DND-41 (cell line): ENCODE results near the gene TEKT2.

Experiments used
- ATAC-seq: fragments of 200-7000 bp; cut with Tn5 transposase; 3 replicates; pipeline ENCODE4 v1.9.1; 2021; ENCODE audit warnings: low read depth; ENCODE audit not compliant: insufficient read depth
- DNase-seq: peaks from one replicate; pipeline ENCODE4 v3.0.0-alpha.2; 2020
- H2AFZ ChIP-seq: 2 replicates; pipeline ENCODE4 v1.6.0; 2012; ENCODE audit warnings: low read depth, low read length
- H3K27ac ChIP-seq: 2 replicates; pipeline ENCODE4 v1.5.1; 2012; ENCODE audit warnings: low read length, inconsistent platforms
- H3K27me3 ChIP-seq: fragments of 200-600 bp; sonication (generic); 2 replicates; pipeline ENCODE4 v1.6.0; 2012; ENCODE audit warnings: low read length, mild to moderate bottlenecking, inconsistent platforms; ENCODE audit not compliant: insufficient read depth, poor library complexity
- H3K36me3 ChIP-seq: 2 replicates; pipeline ENCODE4 v1.5.1; 2012; ENCODE audit warnings: low read length, inconsistent platforms; ENCODE audit not compliant: insufficient read depth
- H3K4me1 ChIP-seq: 2 replicates; pipeline ENCODE4 v1.5.1; 2012; ENCODE audit warnings: mild to moderate bottlenecking, low read length; ENCODE audit not compliant: insufficient read depth
- H3K4me2 ChIP-seq: 2 replicates; pipeline ENCODE4 v1.6.0; 2012; ENCODE audit warnings: mild to moderate bottlenecking, moderate library complexity, low read length, inconsistent platforms; ENCODE audit not compliant: insufficient read depth
- H3K4me3 ChIP-seq, 2 experiments: fragments of 200-600 bp in 1 of 2; shearing (Covaris generic) in 1 of 2; 2 replicates each; pipeline ENCODE4 v1.5.1; 2012 to 2016; ENCODE audit warnings: inconsistent platforms in 2 of 2, low read length in 2 of 2, mild to moderate bottlenecking in 2 of 2, low read depth in 1 of 2, moderate library complexity in 1 of 2
- H3K79me2 ChIP-seq: 2 replicates; pipeline ENCODE4 v1.6.0; 2012; ENCODE audit warnings: low read length, inconsistent platforms; ENCODE audit not compliant: insufficient read depth
- H3K9ac ChIP-seq: 2 replicates; pipeline ENCODE4 v1.6.0; 2012; ENCODE audit warnings: low read depth, mild to moderate bottlenecking, inconsistent platforms, low read length, moderate library complexity
- H3K9me3 ChIP-seq: 2 replicates; pipeline ENCODE4 v1.5.1; 2012; ENCODE audit warnings: low read length, moderate library complexity, mild to moderate bottlenecking, inconsistent platforms; ENCODE audit not compliant: insufficient read depth, severe bottlenecking
- H4K20me1 ChIP-seq: 2 replicates; pipeline ENCODE4 v1.6.0; 2012; ENCODE audit warnings: low read length; ENCODE audit not compliant: insufficient read depth
- CTCF ChIP-seq: IDR thresholded peaks from 2 replicates; pipeline ENCODE4 v1.5.1; 2012; ENCODE audit warnings: borderline replicate concordance, low read length, moderate library complexity, mild to moderate bottlenecking; ENCODE audit not compliant: poor library complexity, severe bottlenecking; ENCODE audit errors: extremely low read depth
- EZH2 ChIP-seq: IDR thresholded peaks from 3 replicates; pipeline ENCODE4 v1.6.1; 2012; ENCODE audit warnings: borderline replicate concordance, low read depth, mild to moderate bottlenecking, moderate library complexity, low read length, inconsistent platforms; ENCODE audit not compliant: severe bottlenecking

TEKT2 gene

DNA sequence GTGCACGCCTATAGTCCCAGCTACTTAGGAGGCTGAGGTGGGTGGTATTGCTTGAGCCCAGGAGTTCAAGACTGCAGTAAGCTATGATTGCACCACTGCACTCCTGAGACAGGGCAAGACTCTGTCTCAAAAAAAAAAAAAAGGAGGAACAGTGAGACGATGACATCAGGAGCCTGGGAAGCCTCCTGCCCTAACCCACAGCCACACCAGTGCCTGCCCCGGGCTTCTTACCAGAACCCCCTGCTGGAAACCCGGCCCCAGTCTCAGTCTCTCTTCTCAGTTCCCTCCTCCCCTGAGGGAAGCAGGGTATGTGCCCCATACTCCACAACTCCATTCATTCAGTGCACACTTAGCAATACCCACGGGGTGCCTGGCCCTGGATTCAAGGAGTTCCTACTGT lies 32.0 kb downstream of the TEKT2 start:
- DNase-seq (no peak), ATAC-seq (no peak)
- Histone ChIP-seq H3K4me2 (no peak overlapping the region), H3K9ac (no peak overlapping the region), H3K4me1 (no peaks in the 10 kb centered on the region), H3K27me3 (no peaks in the 10 kb centered on the region), H2AFZ (no peak overlapping the region), H3K4me3 (no peak overlapping the region), H3K36me3 (no peaks in the 10 kb centered on the region), H3K9me3 (no peaks in the 10 kb centered on the region), H4K20me1 (no peaks in the 10 kb centered on the region), H3K27ac (no peak overlapping the region), H3K79me2 (no peaks in the 10 kb centered on the region)
- TF ChIP-seq EZH2: no peak
- TF ChIP-seq CTCF: no peak

GRCh38 chr1:36116901-36117300 lies 33.0 kb downstream of the TEKT2 start:
- Histone ChIP-seq H3K4me1 (no peaks in the 10 kb centered on the region), H2AFZ (no peak overlapping the region), H3K9ac (no peak overlapping the region), H4K20me1 (no peaks in the 10 kb centered on the region), H3K79me2 (no peaks in the 10 kb centered on the region), H3K27me3 (no peaks in the 10 kb centered on the region), H3K4me2 (no peak overlapping the region), H3K36me3 (no peaks in the 10 kb centered on the region), H3K4me3 (no peak overlapping the region), H3K27ac (no peak overlapping the region), H3K9me3 (no peaks in the 10 kb centered on the region)
- TF ChIP-seq EZH2 (no peak), CTCF (no peak)
- no peak for ATAC-seq
- DNase-seq: no peak

DNA sequence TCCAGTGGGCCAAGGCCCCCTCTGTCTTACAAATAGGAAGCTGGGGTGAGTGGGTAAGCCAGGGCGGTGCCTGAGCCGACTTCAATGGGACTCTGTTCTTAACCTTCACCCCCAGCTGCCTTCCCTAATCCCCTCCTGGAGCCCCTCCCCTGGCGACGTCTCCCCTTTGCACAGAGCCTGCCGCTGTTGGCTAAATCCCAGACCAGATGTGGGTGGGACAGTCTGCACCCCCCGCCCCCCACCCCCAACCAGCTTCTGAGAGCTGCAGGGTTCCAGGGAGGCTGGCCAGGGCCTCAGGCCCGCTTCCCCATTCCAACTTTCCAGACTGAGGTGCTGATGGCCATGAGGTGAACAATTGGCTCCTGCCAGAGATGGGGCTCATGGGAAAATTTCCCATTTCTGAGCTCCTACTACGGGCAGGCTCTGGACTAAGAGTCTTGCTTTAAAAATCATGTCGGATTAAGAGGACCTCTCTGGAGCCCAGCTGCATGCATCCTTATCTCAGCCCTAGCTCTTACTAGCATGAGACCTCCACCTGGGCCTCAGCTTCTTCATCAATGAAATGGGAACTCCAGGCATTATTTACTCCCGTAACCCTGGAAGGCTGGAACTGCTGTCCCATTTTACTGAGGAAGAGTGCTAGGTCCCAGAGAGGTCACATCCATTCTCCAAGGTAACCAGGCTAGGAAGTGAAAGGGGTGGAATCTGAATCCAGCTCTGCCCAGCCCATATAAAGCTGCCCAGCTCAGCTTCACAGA lies 34.7 kb downstream of the TEKT2 start:
- no peaks in the 10 kb centered on the region for H3K27me3 ChIP-seq
- H3K4me3 ChIP-seq: no peak overlapping the region
- no peaks in the 10 kb centered on the region for H4K20me1 ChIP-seq
- no peak overlapping the region for H2AFZ ChIP-seq
- H3K4me2 ChIP-seq: no peak overlapping the region
- no peak overlapping the region for H3K9ac ChIP-seq
- no peaks in the 10 kb centered on the region for H3K4me1 ChIP-seq
- no peak for DNase-seq
- no peak for ATAC-seq
- H3K9me3 ChIP-seq: no peaks in the 10 kb centered on the region
- H3K36me3 ChIP-seq: no peaks in the 10 kb centered on the region
- no peaks in the 10 kb centered on the region for H3K79me2 ChIP-seq
- H3K27ac ChIP-seq: no peak overlapping the region
- no peak for TF ChIP-seq EZH2
- TF ChIP-seq CTCF: no peak
